HUES6 (cell line): ENCODE data around the gene ARMH3.

ENCODE experiments used
- H3K27ac ChIP-seq: 2 replicates; pipeline ENCODE4 v1.7.0; 2013; ENCODE audit warnings: low read depth, mild to moderate bottlenecking, low read length, inconsistent platforms
- H3K27me3 ChIP-seq: 2 replicates; pipeline ENCODE4 v1.6.1; 2013; ENCODE audit warnings: low read length; ENCODE audit not compliant: control insufficient read depth, insufficient read depth
- H3K36me3 ChIP-seq: 2 replicates; pipeline ENCODE4 v1.6.1; 2013; ENCODE audit warnings: low read length; ENCODE audit not compliant: control insufficient read depth, insufficient read depth
- H3K4me1 ChIP-seq: 2 replicates; pipeline ENCODE4 v1.6.1; 2013; ENCODE audit warnings: low read length; ENCODE audit not compliant: control insufficient read depth, insufficient read depth
- H3K4me3 ChIP-seq: 2 replicates; pipeline ENCODE4 v1.5.1; 2013; ENCODE audit warnings: low read depth, low read length
- H3K9ac ChIP-seq: one replicate; pipeline ENCODE4 v1.6.1; 2013; ENCODE audit warnings: mild to moderate bottlenecking, low read length
- H3K9me3 ChIP-seq: 2 replicates; pipeline ENCODE4 v1.6.1; 2013; ENCODE audit warnings: low read depth, low read length; ENCODE audit not compliant: control insufficient read depth, insufficient read depth

ARMH3 gene

GRCh38 chr10:101807158-101807557 lies 248.8 kb downstream of the ARMH3 start:
- peaks cover 98% of the 10 kb centered on the region for H3K36me3 ChIP-seq
- no peaks in the 10 kb centered on the region for H3K27me3 ChIP-seq
- peaks cover 2% of the 10 kb centered on the region; the same call in 1 of the 2 replicates for H3K4me1 ChIP-seq
- no peak overlapping the region for H3K9ac ChIP-seq
- no peaks in the 10 kb centered on the region for H3K9me3 ChIP-seq
- no peak overlapping the region for H3K27ac ChIP-seq
- H3K4me3 ChIP-seq: no peak overlapping the region

GRCh38 chr10:101803511-101803910 lies 252.5 kb downstream of the ARMH3 start:
- peaks cover 98% of the 10 kb centered on the region for H3K36me3 ChIP-seq
- no peaks in the 10 kb centered on the region for H3K4me1 ChIP-seq
- no peak overlapping the region for H3K4me3 ChIP-seq
- no peaks in the 10 kb centered on the region for H3K9me3 ChIP-seq
- H3K27ac ChIP-seq: no peak overlapping the region
- H3K27me3 ChIP-seq: no peaks in the 10 kb centered on the region
- no peak overlapping the region for H3K9ac ChIP-seq

- H3K27ac ChIP-seq: no peak overlapping the region
- H3K4me3 ChIP-seq: no peak overlapping the region
- H3K9ac ChIP-seq: no peak overlapping the region
- no peaks in the 10 kb centered on the region for H3K9me3 ChIP-seq
- H3K4me1 ChIP-seq: no peaks in the 10 kb centered on the region
- no peaks in the 10 kb centered on the region for H3K27me3 ChIP-seq
- peaks cover 99% of the 10 kb centered on the region for H3K36me3 ChIP-seq
These were observed 258.4 kb downstream of the ARMH3 start for GRCh38 chr10:101797403-101798059.
